CD4-positive, alpha-beta T cell (primary cell): ENCODE results near the gene KSR2. TPM values are rescaled to one million over a fixed set of nuclear protein-coding genes. Genes with fewer than 3 reads are reported as not detected.

Experiments used
- ATAC-seq: fragments of 200-7000 bp; cut with Tn5 transposase; one replicate; pipeline ENCODE4 v1.10.0; 2022; ENCODE audit warnings: mild to moderate bottlenecking; ENCODE audit not compliant: poor library complexity
- CTCF ChIA-PET: fragments of 350-600 bp; sonication (Branson Sonifier 250); formaldehyde crosslinking; loops from one replicate; lab custom pipeline; 2021; ENCODE audit warnings: antibody characterized with exemption, inconsistent platforms; lab: Charles Lee
- POLR2A ChIA-PET: fragments of 350-600 bp; sonication (Branson Sonifier 250); formaldehyde crosslinking; loops from one replicate; lab custom pipeline; 2021; ENCODE audit warnings: antibody characterized with exemption, inconsistent platforms; lab: Charles Lee
- DNase-seq, 14 experiments: peaks; one replicate each; pipeline ENCODE4 v3.0.0-alpha.2; 2013 to 2020; ENCODE audit warnings: mixed read lengths in 2 of 14
- H3K27ac ChIP-seq, 2 donors: one replicate each; pipeline versions ENCODE4 v1.5.1 to v1.7.0; 2013; ENCODE audit warnings: low read length in 2 of 2, low read depth in 1 of 2, mild to moderate bottlenecking in 1 of 2
- H3K27me3 ChIP-seq, 2 experiments: 1 replicate in 1 of 2; 2 replicates in 1 of 2; pipeline versions ENCODE4 v1.6.1 to v1.7.0; 2013; ENCODE audit warnings: low read length in 2 of 2, control low read depth in 1 of 2, mild to moderate bottlenecking in 1 of 2, moderate library complexity in 1 of 2; ENCODE audit not compliant: insufficient read depth in 2 of 2, control insufficient read depth in 1 of 2
- H3K36me3 ChIP-seq: one replicate; pipeline ENCODE4 v1.6.1; 2013; ENCODE audit warnings: low read length, control low read depth; ENCODE audit not compliant: insufficient read depth
- H3K4me1 ChIP-seq: one replicate; pipeline ENCODE4 v1.6.1; 2013; ENCODE audit warnings: low read length, control low read depth; ENCODE audit not compliant: insufficient read depth
- H3K4me3 ChIP-seq: one replicate; pipeline ENCODE4 v1.5.1; 2013; ENCODE audit warnings: mild to moderate bottlenecking, low read length, moderate library complexity
- H3K9me3 ChIP-seq, 2 experiments: 1 replicate in 1 of 2; 2 replicates in 1 of 2; pipeline versions ENCODE4 v1.6.1 to v1.7.0; 2013; ENCODE audit warnings: low read length in 2 of 2, mild to moderate bottlenecking in 2 of 2, control low read depth in 1 of 2, moderate library complexity in 1 of 2; ENCODE audit not compliant: control insufficient read depth in 1 of 2, insufficient read depth in 1 of 2
- H3K27ac Mint-ChIP-seq: one replicate; pipeline ENCODE4 v1.8.0; 2020; ENCODE audit warnings: mixed read lengths
- H3K27me3 Mint-ChIP-seq: one replicate; pipeline ENCODE4 v1.8.0; 2021; ENCODE audit warnings: mixed read lengths
- H3K36me3 Mint-ChIP-seq: one replicate; pipeline ENCODE4 v1.8.0; 2021; ENCODE audit warnings: low read depth, mixed read lengths
- H3K4me1 Mint-ChIP-seq: one replicate; pipeline ENCODE4 v1.8.0; 2021; ENCODE audit warnings: low read depth, mixed read lengths
- H3K4me3 Mint-ChIP-seq: one replicate; pipeline ENCODE4 v1.8.0; 2020; ENCODE audit warnings: mild to moderate bottlenecking, mixed read lengths
- H3K9me3 Mint-ChIP-seq: one replicate; pipeline ENCODE4 v1.8.0; 2020; ENCODE audit warnings: mixed read lengths
- CTCF ChIP-seq: fragments of 200-600 bp; IDR thresholded peaks from one replicate; pipeline ENCODE4 v1.8.0; 2022; ENCODE audit warnings: antibody characterized with exemption, mild to moderate bottlenecking
- intact Hi-C, 2 experiments: fragments of 100-400 bp; cut with DNase I in 1 of 2; cut with micrococcal nuclease in 1 of 2; formaldehyde crosslinking; loops; one replicate each; pipeline versions ENCODE4 v1.15.1 to v1.9.0; 2023 to 2025; cut with DNase I, micrococcal nuclease
- total RNA-seq, 174 experiments: library from RNA in 2 of 174; stranded (reverse) in 2 of 174; gene quantifications; one replicate each; pipeline ENCODE4 v1.2.3 and lab custom pipeline; 2021 to 2026

Gene KSR2
- total RNA-seq, 2 experiments from 2014 or later = 0.05 to 0.17 TPM

- Mint-ChIP-seq H3K27me3 (peaks cover 58% of the 10 kb centered on the region), H3K4me1 (peaks cover 5% of the 10 kb centered on the region), H3K4me3 (no peak overlapping the region), H3K27ac (no peak overlapping the region), H3K9me3 (peaks cover 3% of the 10 kb centered on the region), H3K36me3 (no peaks in the 10 kb centered on the region)
- Histone ChIP-seq H3K27me3 (peaks cover 31 to 40% of the 10 kb centered on the region in 2 experiments), H3K36me3 (no peaks in the 10 kb centered on the region), H3K9me3 (peaks cover 5% of the 10 kb centered on the region in 2 experiments), H3K4me3 (no peak overlapping the region), H3K27ac (no peak overlapping the region), H3K4me1 (peaks cover 10% of the 10 kb centered on the region)
- intact Hi-C loops = no loop called here
- TF ChIP-seq CTCF = no peak
- POLR2A ChIA-PET = no interaction called here
- CTCF ChIA-PET = no interaction called here
- DNase-seq (no peak), ATAC-seq (no peak)
Measured at GRCh38 chr12:117966511-117966910, 2.3 kb downstream of the KSR2 start.

DNA sequence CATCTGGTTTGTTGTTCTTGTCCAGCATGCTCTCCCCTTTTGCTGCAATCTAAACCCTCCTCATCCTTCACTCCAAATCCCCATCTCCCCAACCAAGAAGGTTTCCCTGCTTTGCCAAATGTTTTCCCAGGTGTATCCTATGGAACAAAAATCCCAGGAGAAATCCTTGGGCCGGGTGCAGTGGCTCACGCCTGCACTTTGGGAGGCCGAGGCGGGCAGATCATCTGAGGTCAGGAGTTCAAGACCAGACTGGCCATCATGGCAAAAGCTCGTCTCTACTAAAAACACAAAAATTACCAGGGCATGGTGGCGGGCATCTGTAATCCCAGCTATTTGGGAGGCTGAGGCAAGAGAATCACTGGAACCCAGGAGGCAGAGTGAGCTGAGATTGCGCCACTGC lies 5.0 kb downstream of the KSR2 start:
- ChIA-PET POLR2A (no interaction called here), CTCF (no interaction called here)
- Mint-ChIP-seq H3K9me3 (no peaks in the 10 kb centered on the region), H3K4me3 (no peak overlapping the region), H3K4me1 (no peaks in the 10 kb centered on the region), H3K36me3 (no peaks in the 10 kb centered on the region), H3K27me3 (peaks cover 52% of the 10 kb centered on the region), H3K27ac (no peak overlapping the region)
- DNase-seq (no peak), ATAC-seq (no peak)
- no peak for TF ChIP-seq CTCF
- Histone ChIP-seq H3K36me3 (no peaks in the 10 kb centered on the region), H3K9me3 (no peaks in the 10 kb centered on the region), H3K4me3 (no peak overlapping the region), H3K27ac (no peak overlapping the region), H3K4me1 (peaks cover 10% of the 10 kb centered on the region), H3K27me3 (peaks cover 26 to 34% of the 10 kb centered on the region in 2 experiments)
- intact Hi-C loops = no loop called here

DNA sequence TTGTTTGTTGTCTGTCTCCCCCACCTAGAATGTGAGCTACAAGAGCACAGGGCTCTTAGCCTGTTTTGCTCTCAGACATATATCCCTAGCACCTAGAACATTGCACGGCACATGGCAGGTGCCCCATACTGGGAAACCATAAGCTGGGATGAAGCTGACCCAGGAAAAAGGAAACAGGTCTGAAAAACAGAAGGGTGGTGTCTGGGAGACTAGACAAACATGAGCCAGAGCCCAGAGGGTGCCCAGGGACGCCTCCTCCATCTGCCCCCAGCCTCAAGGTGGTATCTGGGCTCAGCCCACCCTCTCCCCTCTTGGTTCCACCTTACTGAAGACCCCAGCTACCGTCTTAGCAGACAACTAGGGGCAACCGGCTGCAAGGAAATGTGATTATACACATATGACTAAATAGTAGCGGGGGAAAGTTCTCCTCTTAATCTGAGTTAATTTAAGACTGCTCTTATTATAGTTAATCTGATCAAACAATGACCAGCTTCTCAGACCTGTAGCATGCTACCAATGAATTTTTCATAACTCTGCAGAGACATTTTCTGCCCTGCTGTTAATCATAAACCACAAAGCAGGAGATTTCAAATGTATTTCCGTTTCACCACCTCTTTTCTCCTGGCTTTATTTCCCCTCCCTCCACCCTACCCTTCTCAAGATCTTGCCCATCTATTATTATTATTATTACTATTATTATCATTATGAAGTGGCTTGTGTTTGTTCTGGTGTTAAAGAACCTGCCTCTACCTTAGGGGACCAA lies 31.9 kb downstream of the KSR2 start:
- H3K4me3 Mint-ChIP-seq = no peak overlapping the region
- POLR2A ChIA-PET = no interaction called here
- peaks cover 17% of the 10 kb centered on the region for H3K27me3 Mint-ChIP-seq
- no peak for TF ChIP-seq CTCF
- no peak overlapping the region for H3K4me3 ChIP-seq
- H3K27ac ChIP-seq = no peak overlapping the region
- H3K27ac Mint-ChIP-seq = no peak overlapping the region
- no peaks in the 10 kb centered on the region for H3K36me3 Mint-ChIP-seq
- no peaks in the 10 kb centered on the region for H3K27me3 ChIP-seq
- H3K4me1 ChIP-seq = no peaks in the 10 kb centered on the region
- no peaks in the 10 kb centered on the region for H3K9me3 ChIP-seq
- ATAC-seq (no peak), DNase-seq (no peak)
- no peaks in the 10 kb centered on the region for H3K9me3 Mint-ChIP-seq
- intact Hi-C loops = no loop called here
- no peaks in the 10 kb centered on the region for H3K36me3 ChIP-seq
- no peaks in the 10 kb centered on the region for H3K4me1 Mint-ChIP-seq
- CTCF ChIA-PET = no interaction called here
